Measurements from ENCODE around the gene NKAIN2.
"Not testable (repeated sequence)": the region's sequence is repeated elsewhere in the genome, so short reads cannot be mapped to it uniquely, and the experiment has no call there.

The NKAIN2 gene

DNA sequence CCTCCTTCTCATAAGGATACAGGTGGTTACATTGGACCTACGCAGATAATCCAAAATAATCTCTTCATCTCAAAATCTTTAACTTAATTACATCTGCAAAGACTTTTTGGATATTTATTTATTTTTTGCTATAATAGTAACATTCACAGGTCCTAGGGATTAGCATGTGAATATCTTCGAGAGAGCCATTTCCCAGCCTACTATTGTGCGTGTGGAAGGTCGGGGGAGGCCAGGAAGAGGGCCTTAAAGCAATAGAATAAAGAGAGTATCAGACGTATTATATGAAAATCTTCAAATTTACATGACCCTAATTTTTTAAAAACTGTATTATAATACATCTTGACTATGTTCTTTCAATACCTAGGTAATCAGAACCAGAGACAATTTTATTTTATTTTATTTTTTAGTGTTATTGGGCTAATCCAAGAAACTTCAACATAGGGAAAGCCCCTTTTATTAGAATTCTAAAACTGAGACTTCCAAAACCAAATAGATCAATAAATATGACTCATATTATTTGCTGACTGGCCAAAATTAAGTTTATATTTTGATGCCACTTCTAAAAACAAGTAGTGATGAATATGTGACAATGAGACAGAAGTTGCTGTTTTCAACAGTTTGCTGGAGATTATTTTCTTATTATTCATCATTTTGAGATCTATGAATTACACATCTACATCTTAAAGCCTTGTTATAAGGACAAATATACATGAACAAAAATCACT, 536.1 kb downstream of the NKAIN2 start:
- DNase-seq (ENCODE audit: low spot score): no peak

GRCh38 chr6:124348339-124348738, 544.7 kb downstream of the NKAIN2 start:
- DNase-seq (ENCODE audit: low spot score): not testable (repeated sequence)

DNA sequence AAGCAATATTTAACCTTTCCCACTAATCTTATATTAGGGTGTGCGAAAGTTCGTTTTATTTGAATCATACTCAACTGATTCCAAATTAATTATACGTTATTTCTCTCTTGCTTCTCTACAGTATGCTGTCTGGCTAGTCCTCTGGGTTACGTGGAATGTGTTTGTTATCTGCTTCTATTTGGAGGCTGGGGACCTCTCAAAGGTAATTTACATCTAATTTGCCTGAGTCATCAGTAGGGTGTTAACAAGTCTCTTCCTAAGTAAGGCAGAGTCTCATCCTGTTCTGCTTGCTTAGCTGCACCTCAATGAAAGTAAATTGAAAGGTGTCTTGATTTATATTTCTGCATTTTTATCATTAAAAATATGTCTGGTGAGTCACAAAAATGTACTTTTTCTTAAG, 551.5 kb downstream of the NKAIN2 start:
- DNase-seq (ENCODE audit: low spot score): no peak

DNA sequence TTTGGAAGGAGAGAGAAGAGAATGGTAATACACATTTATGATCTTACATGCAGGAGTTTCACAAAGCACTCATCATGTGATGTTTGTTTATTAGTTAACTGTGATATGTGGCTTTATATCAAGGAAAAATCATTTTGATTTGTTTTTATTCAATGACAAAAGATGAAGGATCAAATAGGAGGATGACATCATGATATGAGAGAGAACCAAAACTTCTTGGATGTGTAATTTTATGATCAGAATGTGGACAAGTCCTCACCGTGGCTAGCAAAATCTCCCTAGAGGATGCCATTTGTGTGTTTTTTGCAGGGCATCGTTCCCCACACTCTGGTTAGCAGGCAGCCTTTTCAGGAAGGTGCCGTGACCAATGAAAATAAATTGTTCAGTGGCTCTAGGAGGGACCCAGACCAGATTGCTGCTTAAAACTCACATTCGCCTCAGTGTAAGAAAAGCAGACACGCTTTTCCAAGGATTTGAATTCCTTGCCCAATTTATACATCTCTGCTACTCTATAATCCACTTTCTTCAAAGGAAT, 552.7 kb downstream of the NKAIN2 start:
- no peak for DNase-seq (ENCODE audit: low spot score)

DNA sequence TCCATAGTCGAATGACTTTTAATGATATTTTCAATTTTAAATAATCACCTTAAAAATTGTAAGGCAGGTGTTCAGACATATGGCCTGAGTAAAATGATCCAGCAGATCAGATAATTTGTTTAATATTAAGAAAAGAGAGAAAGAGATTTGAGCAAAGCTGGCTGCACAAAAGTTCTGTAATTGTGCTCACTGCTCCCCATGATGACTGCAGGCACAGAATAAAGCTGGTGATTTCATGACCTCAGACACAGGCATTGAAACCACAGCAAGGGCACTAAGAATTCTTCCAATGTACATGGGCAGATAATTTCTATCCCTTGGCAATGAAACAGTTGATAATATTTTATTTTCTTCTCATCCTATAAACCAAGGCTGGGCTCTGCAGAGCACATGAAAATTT, 553.1 kb downstream of the NKAIN2 start:
- DNase-seq (ENCODE audit: low spot score): no peak

DNA sequence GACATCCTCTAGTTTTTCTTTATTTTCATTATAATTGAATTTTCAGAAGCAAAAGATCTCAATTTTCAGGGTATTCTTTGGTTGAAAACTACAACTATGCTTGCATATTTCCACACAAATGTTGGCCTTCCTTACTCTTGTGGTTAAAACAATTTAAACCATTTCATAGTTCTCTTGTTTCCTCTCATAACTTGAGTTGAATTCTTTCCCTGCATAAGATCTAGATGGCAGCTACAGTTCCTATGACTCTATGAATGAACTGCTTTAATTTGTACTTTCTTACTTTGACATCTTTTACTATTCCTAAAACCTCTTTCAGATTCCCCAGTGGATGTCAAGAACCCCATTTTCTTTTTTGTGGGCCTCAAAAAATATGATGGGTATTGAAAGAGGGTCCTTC, 564.5 kb downstream of the NKAIN2 start:
- no peak for DNase-seq (ENCODE audit: low spot score)

DNA sequence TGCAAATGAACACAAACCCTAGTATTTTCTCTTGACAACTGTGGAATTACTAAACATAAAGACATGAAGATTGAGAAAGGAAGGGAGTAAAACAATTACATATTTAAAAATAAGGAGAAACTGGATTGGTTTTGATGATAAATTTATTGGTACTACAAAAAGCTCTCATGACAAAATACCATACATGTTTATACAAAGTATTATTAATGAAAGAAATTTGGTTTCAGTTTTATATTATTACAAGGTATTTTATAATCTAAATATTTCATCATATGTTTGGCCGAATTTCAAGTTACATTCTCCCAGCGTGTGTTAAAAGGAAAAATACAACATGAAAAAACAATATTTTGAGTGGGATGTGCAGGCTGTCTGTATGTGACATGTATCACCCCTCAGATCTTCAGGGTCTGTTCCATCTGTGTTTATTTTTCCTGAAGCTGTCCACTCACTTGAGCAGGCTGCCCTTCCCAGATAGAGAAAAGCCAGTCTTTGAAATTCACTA, 568.4 kb downstream of the NKAIN2 start:
- DNase-seq (ENCODE audit: low spot score): no peak

DNA sequence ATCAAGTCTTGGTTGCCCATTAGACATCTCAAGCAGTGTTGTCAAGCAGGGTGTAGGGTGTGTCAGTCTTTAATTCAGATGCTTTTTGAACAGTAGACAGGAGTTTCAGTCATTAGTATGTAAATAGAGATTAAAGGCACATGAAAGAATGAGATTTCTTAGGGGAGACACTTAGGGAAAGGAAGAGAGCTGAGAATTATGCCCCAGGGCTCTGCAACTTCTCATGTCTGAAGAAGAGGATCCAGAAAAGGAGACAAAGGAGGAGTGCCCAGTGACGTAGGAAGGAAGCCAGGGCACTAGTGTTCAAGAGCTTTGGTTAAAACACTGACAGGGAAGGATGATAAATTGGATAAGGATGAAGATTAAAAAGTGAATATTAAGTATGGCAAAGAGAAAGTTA, 569.7 kb downstream of the NKAIN2 start:
- no peak for DNase-seq (ENCODE audit: low spot score)

DNA sequence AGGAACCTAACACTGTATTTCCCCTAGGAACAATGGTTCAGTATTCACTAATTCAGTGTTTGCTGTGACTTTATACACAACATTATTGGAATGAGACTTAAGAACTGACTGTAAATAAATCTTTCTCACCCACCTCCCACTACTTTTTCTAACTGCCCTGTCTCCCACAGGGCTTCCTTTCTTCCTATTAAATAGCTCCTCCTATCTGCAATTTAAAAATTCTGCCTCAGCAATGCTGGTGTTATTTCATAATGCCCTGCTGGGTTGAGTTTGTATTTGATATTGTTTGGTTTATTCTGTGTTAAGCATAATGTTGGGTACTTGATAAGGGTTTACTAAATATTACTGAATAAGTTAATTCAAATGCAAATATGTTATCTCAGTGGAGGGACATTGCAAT, 585.5 kb downstream of the NKAIN2 start:
- no peak for DNase-seq (ENCODE audit: low spot score)

DNA sequence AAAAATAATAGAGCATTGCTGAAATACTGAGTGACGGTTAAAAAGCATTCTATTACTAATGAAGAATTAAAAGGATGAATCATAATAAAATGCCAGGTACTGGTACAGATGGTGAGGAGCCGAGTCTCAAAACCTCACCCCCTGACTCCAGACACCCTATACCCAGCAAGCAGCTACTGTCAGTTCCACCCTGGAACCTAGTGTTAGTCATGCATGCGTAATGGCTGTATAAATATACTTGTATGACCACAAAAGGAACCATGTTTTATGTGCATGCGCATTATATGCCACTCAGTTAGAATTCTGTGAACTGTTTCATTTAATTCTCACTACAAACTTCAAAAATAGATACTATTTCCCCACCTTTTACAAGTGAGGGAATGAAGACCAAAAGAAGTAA, 589.9 kb downstream of the NKAIN2 start:
- DNase-seq (ENCODE audit: low spot score): no peak

GRCh38 chr6:124396361-124396760, 592.7 kb downstream of the NKAIN2 start:
- DNase-seq (ENCODE audit: low spot score): no peak

GRCh38 chr6:124400261-124400999, 596.8 kb downstream of the NKAIN2 start:
- DNase-seq (ENCODE audit: low spot score): no peak

DNA sequence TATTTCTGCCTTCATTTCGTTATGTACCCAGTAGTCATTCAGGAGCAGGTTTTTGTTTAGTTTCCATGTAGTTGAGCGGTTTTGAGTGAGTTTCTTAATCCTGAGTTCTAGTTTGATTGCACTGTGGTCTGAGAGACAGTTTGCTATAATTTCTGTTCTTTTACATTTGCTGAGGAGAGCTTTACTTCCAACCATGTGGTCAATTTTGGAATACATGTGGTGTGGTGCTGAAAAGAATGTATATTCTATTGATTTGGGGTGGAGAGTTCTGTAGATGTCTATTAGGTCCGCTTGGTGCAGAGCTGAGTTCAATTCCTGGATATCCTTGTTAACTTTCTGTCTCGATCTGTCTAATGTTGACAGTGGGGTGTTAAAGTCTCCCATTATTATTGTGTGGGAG, 606.8 kb downstream of the NKAIN2 start:
- not testable (repeated sequence) for DNase-seq (ENCODE audit: low spot score)

- DNase-seq (ENCODE audit: low spot score): not testable (repeated sequence)
Measured at GRCh38 chr6:124412657-124413056, 609.0 kb downstream of the NKAIN2 start.

GRCh38 chr6:124420116-124420840, 616.6 kb downstream of the NKAIN2 start:
- DNase-seq (ENCODE audit: low spot score): no peak

GRCh38 chr6:124423621-124424020, 620.0 kb downstream of the NKAIN2 start:
- no peak for DNase-seq (ENCODE audit: low spot score)

DNA sequence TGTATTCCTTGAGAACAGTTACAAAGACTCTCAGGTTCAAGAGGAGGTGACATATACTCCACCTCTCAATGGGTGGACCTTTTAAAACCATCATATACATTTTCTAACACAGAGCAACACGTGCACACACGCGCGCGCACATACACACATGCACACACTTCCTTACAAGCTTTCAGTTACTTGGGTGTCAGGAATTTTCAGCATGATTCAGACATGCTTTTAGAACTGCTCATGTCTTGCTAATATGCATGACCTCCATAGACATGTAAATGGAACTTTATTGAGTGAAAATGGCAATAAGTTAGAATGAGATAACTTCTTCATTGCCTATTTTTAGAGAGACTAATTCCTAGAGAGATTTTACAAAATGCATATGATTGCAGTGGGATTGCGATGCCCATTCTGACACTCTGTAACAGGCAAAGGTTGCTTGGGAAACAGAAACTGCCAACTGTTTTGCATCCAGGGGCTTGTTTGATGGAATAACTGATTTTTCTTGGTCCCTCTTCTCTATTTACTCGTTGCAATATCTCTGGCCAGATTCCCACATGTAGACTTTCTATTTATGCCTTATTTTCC, 627.2 kb downstream of the NKAIN2 start:
- DNase-seq (ENCODE audit: low spot score): no peak

- DNase-seq (ENCODE audit: low spot score): no peak
Measured at GRCh38 chr6:124432620-124433019, 629.0 kb downstream of the NKAIN2 start.

DNA sequence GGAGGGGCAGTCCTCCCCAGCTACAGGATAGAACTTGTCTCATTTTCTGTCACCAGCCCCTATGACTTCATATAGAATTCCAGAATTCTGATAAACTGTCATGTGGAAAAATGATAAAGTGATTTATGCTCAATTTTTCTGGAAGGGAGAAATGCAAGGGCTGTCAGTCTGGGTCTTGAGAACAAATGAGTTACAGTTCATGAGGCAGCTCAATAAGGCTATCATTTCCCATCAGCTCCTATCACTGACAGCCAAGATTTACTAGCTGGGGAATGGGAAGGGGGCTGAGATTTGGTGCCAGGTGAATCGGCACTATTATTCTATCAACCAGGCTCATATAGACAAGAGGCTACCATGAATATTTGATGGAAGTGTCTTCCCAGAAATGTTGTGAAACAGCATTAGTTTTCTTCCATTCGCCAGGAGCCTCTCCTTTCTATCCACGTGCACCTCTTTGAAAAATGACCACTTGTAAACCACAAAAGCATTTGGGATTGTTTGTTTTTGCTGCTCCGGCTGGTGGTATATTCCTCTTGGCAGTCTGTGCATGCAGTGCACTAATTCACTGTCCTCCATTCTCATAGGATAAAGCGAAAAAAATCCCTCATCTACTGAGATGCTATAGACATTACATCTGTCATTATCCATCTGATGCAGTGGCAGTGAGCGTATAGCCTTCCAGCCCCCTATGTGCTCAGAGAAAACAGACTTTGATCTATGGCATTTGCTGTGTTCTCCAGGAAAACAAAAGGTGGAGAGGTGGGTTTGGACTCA, 629.9 kb downstream of the NKAIN2 start:
- no peak for DNase-seq (ENCODE audit: low spot score)

- no peak for DNase-seq (ENCODE audit: low spot score)
Measured at GRCh38 chr6:124434421-124434820, 630.8 kb downstream of the NKAIN2 start.

DNA sequence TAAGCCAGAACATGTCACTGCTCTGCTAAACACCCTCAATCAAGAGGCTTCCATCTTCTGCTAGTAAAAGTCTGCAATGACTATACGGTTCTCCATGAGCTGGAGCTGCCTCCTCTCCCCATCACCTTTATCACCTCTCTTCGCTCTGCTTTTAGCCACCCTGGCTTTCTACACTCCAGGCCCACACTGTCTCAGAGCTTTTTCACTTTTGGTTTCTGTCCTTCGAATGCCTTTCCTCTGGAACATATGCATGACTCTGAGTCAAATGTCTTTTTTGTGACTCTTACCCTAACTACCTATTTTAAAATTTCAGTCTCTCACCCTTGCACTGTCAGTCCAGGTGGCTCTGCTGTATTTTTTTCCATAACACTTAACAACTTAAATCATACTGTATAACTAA, 633.1 kb downstream of the NKAIN2 start:
- no peak for DNase-seq (ENCODE audit: low spot score)
